OCI-LY3 (cell line): Measurements from ENCODE around the gene TRABD2B.

Experiments used
- H2AFZ ChIP-seq: fragments of 200-600, 300-600 bp; shearing (Covaris generic); 2 replicates; pipeline ENCODE4 v1.6.0; 2014; ENCODE audit warnings: antibody characterized with exemption, low read depth, low read length
- H3K27ac ChIP-seq: fragments of 200-600, 300-600 bp; sonication (generic); 2 replicates; pipeline ENCODE4 v1.5.1; 2014; ENCODE audit warnings: mild to moderate bottlenecking, low read length, moderate library complexity, mixed read lengths
- H3K27me3 ChIP-seq: fragments of 200-600, 300-600 bp; sonication (generic); 2 replicates; pipeline ENCODE4 v1.6.1; 2014; ENCODE audit warnings: low read depth, low read length, mixed read lengths
- H3K36me3 ChIP-seq: fragments of 200-600, 300-600 bp; sonication (generic); replicated peaks from 2 replicates; pipeline ENCODE3; 2014; ENCODE audit warnings: low read depth, low read length, mixed read lengths
- H3K4me1 ChIP-seq: fragments of 300-600, 200-600 bp; sonication (generic); 2 replicates; pipeline ENCODE4 v1.6.1; 2014; ENCODE audit warnings: low read length, mixed read lengths
- H3K4me2 ChIP-seq: fragments of 200-600, 300-600 bp; sonication (generic); 2 replicates; pipeline ENCODE4 v1.6.1; 2014; ENCODE audit warnings: low read length, mixed read lengths
- H3K4me3 ChIP-seq: fragments of 300-600, 200-600 bp; sonication (generic); 2 replicates; pipeline ENCODE4 v1.5.1; 2014; ENCODE audit warnings: antibody characterized with exemption, mild to moderate bottlenecking, low read length, moderate library complexity
- H3K79me2 ChIP-seq: fragments of 300-600, 200-600 bp; shearing (Covaris generic); 2 replicates; pipeline ENCODE4 v1.6.1; 2014; ENCODE audit warnings: mild to moderate bottlenecking, low read length, mixed read lengths
- H3K9ac ChIP-seq: fragments of 300-600, 200-600 bp; shearing (Covaris generic); 2 replicates; pipeline ENCODE4 v1.6.0; 2014; ENCODE audit warnings: mild to moderate bottlenecking, low read length, moderate library complexity
- H3K9me3 ChIP-seq: fragments of 200-600, 300-600 bp; shearing (Covaris generic); 2 replicates; pipeline ENCODE4 v1.6.1; 2014; ENCODE audit warnings: low read length, mixed read lengths; ENCODE audit not compliant: insufficient read depth
- H4K20me1 ChIP-seq: fragments of 200-600, 300-600 bp; sonication (generic); 2 replicates; pipeline ENCODE4 v1.6.1; 2016; ENCODE audit warnings: low read length, mixed read lengths; ENCODE audit not compliant: insufficient read depth
- EZH2phosphoT487 ChIP-seq: fragments of 200-600 bp; shearing (Covaris generic); IDR thresholded peaks from 2 replicates; pipeline ENCODE4 v1.6.1; 2018; ENCODE audit warnings: antibody characterized with exemption, mixed run types, low read depth
- TF ChIP-seq, protein P1 (sequence below): fragments of 200-600, 300-600 bp; sonication (generic); IDR thresholded peaks from 2 replicates; pipeline ENCODE4 v1.5.1; 2014; ENCODE audit warnings: antibody characterized with exemption, low read length, low read depth

Gene TRABD2B

DNA sequence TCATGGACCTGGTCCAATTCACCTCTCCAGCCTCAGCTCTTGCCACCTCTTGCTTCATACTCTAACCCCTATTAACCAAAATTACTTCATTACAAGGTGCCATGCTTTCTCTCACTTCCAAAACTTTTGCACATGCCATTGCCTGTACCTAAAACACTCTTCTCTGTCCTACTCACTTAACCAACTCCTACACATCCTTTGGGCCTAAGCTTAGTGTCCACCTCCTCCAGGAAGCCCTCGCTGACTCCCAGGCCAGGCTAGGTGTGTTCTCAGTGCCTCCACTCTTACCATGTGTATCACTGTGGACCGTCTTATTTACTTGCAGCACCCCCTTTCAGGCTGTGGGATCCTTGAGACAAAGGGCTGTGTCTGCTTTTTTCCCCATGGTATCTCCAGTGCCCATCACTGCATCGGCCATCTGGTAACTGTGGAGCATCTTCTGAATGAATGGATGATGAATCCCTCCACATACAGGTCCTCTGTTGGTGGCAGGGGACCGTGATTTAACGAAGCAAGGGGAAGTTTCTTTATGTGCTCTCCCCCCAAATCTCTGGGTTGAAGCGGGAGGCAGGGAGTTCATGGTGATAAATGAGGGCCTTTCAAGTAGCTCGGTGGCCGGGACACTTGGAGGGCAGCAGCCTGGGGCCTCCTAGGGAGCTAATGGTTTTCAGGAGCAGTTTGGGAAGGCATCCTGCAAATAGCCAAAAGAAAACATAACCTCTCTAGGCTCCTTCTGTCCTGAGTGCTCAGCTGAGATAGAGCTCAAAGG, 111.9 kb downstream of the TRABD2B start:
- Histone ChIP-seq H3K27ac (no peak overlapping the region), H3K4me2 (no peak overlapping the region), H3K79me2 (no peaks in the 10 kb centered on the region), H2AFZ (no peak overlapping the region), H3K9ac (no peak overlapping the region), H3K27me3 (no peaks in the 10 kb centered on the region), H4K20me1 (no peaks in the 10 kb centered on the region), H3K4me1 (no peaks in the 10 kb centered on the region), H3K9me3 (no peaks in the 10 kb centered on the region), H3K36me3 (no peaks in the 10 kb centered on the region), H3K4me3 (no peak overlapping the region)
- TF ChIP-seq, protein P1, sequence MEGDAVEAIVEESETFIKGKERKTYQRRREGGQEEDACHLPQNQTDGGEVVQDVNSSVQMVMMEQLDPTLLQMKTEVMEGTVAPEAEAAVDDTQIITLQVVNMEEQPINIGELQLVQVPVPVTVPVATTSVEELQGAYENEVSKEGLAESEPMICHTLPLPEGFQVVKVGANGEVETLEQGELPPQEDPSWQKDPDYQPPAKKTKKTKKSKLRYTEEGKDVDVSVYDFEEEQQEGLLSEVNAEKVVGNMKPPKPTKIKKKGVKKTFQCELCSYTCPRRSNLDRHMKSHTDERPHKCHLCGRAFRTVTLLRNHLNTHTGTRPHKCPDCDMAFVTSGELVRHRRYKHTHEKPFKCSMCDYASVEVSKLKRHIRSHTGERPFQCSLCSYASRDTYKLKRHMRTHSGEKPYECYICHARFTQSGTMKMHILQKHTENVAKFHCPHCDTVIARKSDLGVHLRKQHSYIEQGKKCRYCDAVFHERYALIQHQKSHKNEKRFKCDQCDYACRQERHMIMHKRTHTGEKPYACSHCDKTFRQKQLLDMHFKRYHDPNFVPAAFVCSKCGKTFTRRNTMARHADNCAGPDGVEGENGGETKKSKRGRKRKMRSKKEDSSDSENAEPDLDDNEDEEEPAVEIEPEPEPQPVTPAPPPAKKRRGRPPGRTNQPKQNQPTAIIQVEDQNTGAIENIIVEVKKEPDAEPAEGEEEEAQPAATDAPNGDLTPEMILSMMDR, result no peak
- TF ChIP-seq EZH2phosphoT487, result no peak

DNA sequence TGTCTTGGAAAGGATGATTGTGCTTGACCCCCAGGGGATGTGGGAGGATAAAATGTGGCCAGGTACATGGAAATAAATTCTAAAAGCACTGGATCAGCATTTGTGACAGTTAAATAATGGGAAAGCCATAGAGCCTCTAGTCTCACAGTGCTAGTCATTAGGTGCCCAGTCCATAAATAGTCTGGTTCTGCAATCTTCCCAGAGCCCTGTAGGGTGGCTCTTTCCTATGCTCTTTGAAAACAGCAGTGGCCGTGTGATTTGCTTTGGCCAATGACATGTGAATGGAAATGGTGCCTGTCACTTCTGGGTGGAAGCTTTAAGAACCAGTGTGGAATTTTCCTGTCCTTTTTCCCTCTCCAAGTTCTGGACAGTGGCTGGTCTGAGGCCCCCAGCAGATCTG, 113.2 kb downstream of the TRABD2B start:
- TF ChIP-seq, protein P1, result no peak
- no peak for TF ChIP-seq EZH2phosphoT487
- no peak overlapping the region for H3K9ac ChIP-seq
- H4K20me1 ChIP-seq, result no peaks in the 10 kb centered on the region
- H2AFZ ChIP-seq, result no peak overlapping the region
- H3K79me2 ChIP-seq, result no peaks in the 10 kb centered on the region
- H3K27me3 ChIP-seq, result no peaks in the 10 kb centered on the region
- no peak overlapping the region for H3K4me2 ChIP-seq
- no peaks in the 10 kb centered on the region for H3K9me3 ChIP-seq
- no peaks in the 10 kb centered on the region for H3K4me1 ChIP-seq
- H3K36me3 ChIP-seq, result no peaks in the 10 kb centered on the region
- no peak overlapping the region for H3K4me3 ChIP-seq
- no peak overlapping the region for H3K27ac ChIP-seq

DNA sequence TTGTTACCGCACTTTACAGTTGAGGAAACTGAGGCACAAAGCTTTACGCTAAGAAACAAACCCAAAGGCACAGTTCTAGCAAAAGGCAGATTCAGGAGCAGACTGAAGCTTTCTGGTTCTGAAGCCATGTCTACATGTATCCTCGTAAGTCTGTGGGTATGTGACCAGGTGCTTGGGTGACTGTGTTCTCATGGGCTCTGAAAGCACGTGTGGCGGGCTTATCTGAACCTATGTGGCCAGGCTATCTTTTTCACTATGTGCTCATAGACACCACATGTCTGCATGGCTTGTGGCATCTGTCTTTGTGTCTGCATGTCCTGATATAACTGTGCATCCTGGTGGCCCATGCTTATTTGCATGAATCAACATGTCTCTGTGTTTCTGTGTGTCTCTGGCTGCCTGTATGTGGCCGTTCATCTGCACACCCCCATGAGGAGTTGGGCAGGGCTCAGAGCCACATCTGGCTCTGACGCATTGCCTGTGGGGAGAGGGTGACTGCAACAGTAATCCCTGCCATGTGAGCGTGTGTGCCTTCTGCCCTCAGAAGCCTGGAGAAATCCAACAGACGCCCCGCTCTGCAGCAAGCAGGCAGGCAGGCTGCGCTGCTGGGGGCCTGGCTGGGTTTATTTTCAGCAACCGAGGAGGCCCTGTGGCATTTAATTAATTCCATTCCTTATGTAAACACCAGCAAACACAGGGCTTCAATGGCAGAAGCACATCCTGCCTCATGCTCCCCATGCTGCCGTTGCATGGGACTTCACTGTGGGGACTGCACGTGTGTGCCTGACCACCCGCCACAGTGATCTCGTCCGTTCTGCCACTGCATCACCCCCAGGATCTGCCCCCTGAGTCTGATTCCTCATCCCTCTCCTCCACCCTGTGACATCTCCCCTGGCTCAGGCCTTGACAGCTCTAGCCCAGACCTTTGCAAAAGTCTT, 115.4 kb downstream of the TRABD2B start:
- H3K36me3 ChIP-seq, result no peaks in the 10 kb centered on the region
- H3K9ac ChIP-seq, result no peak overlapping the region
- H3K4me2 ChIP-seq, result no peak overlapping the region
- no peaks in the 10 kb centered on the region for H4K20me1 ChIP-seq
- no peak overlapping the region for H3K4me3 ChIP-seq
- H2AFZ ChIP-seq, result no peak overlapping the region
- no peaks in the 10 kb centered on the region for H3K27me3 ChIP-seq
- H3K79me2 ChIP-seq, result no peaks in the 10 kb centered on the region
- no peak overlapping the region for H3K27ac ChIP-seq
- H3K4me1 ChIP-seq, result no peaks in the 10 kb centered on the region
- TF ChIP-seq, protein P1, result no peak
- TF ChIP-seq EZH2phosphoT487, result no peak
- no peaks in the 10 kb centered on the region for H3K9me3 ChIP-seq

DNA sequence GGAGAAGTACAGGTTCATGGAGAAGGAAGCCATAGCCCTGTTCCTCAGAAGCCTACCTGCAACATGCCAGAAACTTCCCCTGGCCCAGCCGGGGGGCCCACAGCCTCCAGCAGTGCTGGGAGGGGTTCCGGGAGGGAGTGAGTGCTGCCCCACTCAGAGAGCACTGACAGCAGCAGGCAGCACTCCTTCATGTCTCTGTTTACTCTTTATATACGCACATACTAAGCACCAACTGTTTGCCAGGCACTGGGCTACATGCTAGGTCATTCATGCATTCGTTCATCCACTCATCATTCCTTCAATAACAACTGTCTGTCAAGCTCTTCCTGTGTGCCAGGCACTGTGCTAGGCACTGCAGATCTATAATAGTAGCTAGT, 120.6 kb downstream of the TRABD2B start:
- no peaks in the 10 kb centered on the region for H3K79me2 ChIP-seq
- H3K27ac ChIP-seq, result no peak overlapping the region
- H3K4me1 ChIP-seq, result no peaks in the 10 kb centered on the region
- H3K4me2 ChIP-seq, result no peak overlapping the region
- TF ChIP-seq EZH2phosphoT487, result no peak
- TF ChIP-seq, protein P1, result no peak
- no peaks in the 10 kb centered on the region for H4K20me1 ChIP-seq
- H3K9ac ChIP-seq, result no peak overlapping the region
- no peak overlapping the region for H2AFZ ChIP-seq
- H3K9me3 ChIP-seq, result no peaks in the 10 kb centered on the region
- no peak overlapping the region for H3K4me3 ChIP-seq
- no peaks in the 10 kb centered on the region for H3K36me3 ChIP-seq
- no peaks in the 10 kb centered on the region for H3K27me3 ChIP-seq
